Caco-2 (cell line): ENCODE data around the gene SLC39A1. TPM values are rescaled to one million over a fixed set of nuclear protein-coding genes. Genes with fewer than 3 reads are reported as not detected.

Experiments
- BruUV-seq: library from RNA; stranded (reverse); fragments of 400-500 nt; replicated peaks from 2 replicates; lab custom pipeline; 2021; lab: Mats Ljungman, UMichigan
- CTCF ChIA-PET: fragments of 300-600 bp; sonication (Branson Sonifier 250); formaldehyde crosslinking; loops from one replicate; lab custom pipeline; 2022; ENCODE audit warnings: antibody characterized with exemption; lab: Charles Lee
- POLR2A ChIA-PET: fragments of 300-600 bp; sonication (Branson Sonifier 250); formaldehyde crosslinking; loops from one replicate; lab custom pipeline; 2022; ENCODE audit warnings: antibody characterized with exemption; lab: Charles Lee
- DNase-seq, 2 experiments: peaks; one replicate each; pipeline versions ENCODE4 v3.0.0 to v3.0.0-alpha.2; 2020 to 2022
- H3K27me3 ChIP-seq: replicated peaks from 2 replicates; pipeline ENCODE4 v1.6.0; 2011; ENCODE audit warnings: low read length; ENCODE audit not compliant: control insufficient read depth, insufficient read depth
- H3K36me3 ChIP-seq: 2 replicates; pipeline ENCODE4 v1.5.1; 2011; ENCODE audit warnings: low read length; ENCODE audit not compliant: control insufficient read depth, insufficient read depth
- H3K4me1 ChIP-seq: fragments of 250-450 bp; sonication (Bioruptor Pico); 2 replicates; pipeline ENCODE4 v1.5.1; 2020; ENCODE audit warnings: mild to moderate bottlenecking
- H3K4me3 ChIP-seq: 2 replicates; pipeline ENCODE4 v1.5.1; 2011; ENCODE audit warnings: low read depth, mild to moderate bottlenecking, control low read depth, low read length
- H3K9me3 ChIP-seq: fragments of 250-450 bp; sonication (Bioruptor Pico); 2 replicates; pipeline ENCODE4 v1.5.1; 2020; ENCODE audit warnings: mild to moderate bottlenecking, moderate library complexity
- H3K27ac Mint-ChIP-seq: one replicate; pipeline ENCODE4 v1.8.0; 2022; ENCODE audit warnings: mixed read lengths; ENCODE audit not compliant: unreplicated experiment
- H3K27me3 Mint-ChIP-seq: one replicate; pipeline ENCODE4 v1.8.0; 2022; ENCODE audit warnings: mixed read lengths; ENCODE audit not compliant: insufficient read depth, unreplicated experiment
- H3K36me3 Mint-ChIP-seq: one replicate; pipeline ENCODE4 v1.8.0; 2022; ENCODE audit warnings: mild to moderate bottlenecking, mixed read lengths; ENCODE audit not compliant: insufficient read depth, unreplicated experiment
- H3K4me1 Mint-ChIP-seq: one replicate; pipeline ENCODE4 v1.8.0; 2022; ENCODE audit warnings: low read depth, mixed read lengths; ENCODE audit not compliant: unreplicated experiment
- H3K4me3 Mint-ChIP-seq: one replicate; pipeline ENCODE4 v1.8.0; 2022; ENCODE audit warnings: mild to moderate bottlenecking, moderate library complexity, mixed read lengths; ENCODE audit not compliant: unreplicated experiment
- H3K9me3 Mint-ChIP-seq: one replicate; pipeline ENCODE4 v1.8.0; 2022; ENCODE audit warnings: mixed read lengths; ENCODE audit not compliant: unreplicated experiment
- CTCF ChIP-seq, 2 experiments: fragments of 200-600 bp in 1 of 2; IDR thresholded peaks; 1 replicate in 1 of 2; 2 replicates in 1 of 2; pipeline versions ENCODE4 v1.5.1 to v1.8.0; 2011 to 2022; ENCODE audit warnings: antibody characterized with exemption in 1 of 2, control low read depth in 1 of 2, inconsistent platforms in 1 of 2, low read depth in 1 of 2, low read length in 1 of 2, mild to moderate bottlenecking in 1 of 2, moderate library complexity in 1 of 2; ENCODE audit not compliant: insufficient read depth in 1 of 2, severe bottlenecking in 1 of 2, unreplicated experiment in 1 of 2
- intact Hi-C: fragments of 100-400 bp; cut with micrococcal nuclease; formaldehyde crosslinking; loops from one replicate; pipeline ENCODE4 v1.10.0; 2022; ENCODE audit not compliant: unreplicated experiment
- total RNA-seq: library from RNA; stranded (reverse); gene quantifications from 2 replicates; pipeline ENCODE4 v1.2.3, GENCODE V29; 2022

SLC39A1 gene
- total RNA-seq, 1 experiment from 2014 or later = 135 TPM

- Mint-ChIP-seq H3K27me3 (no peaks in the 10 kb centered on the region), H3K36me3 (peaks cover 45% of the 10 kb centered on the region), H3K4me1 (no peaks in the 10 kb centered on the region), H3K4me3 (no peak overlapping the region), H3K9me3 (no peaks in the 10 kb centered on the region), H3K27ac (no peak overlapping the region)
- POLR2A ChIA-PET = no interaction called here
- Histone ChIP-seq H3K9me3 (no peaks in the 10 kb centered on the region), H3K27me3 (no peaks in the 10 kb centered on the region), H3K4me3 (no peak overlapping the region), H3K36me3 (peaks cover 14% of the 10 kb centered on the region; the same call in 1 of the 2 replicates), H3K4me1 (no peaks in the 10 kb centered on the region)
- CTCF ChIA-PET = interaction anchor here (0.6 kb wide), 1 partner anchor 16 kb away, joined by 3 read pairs; the partner anchor contains the start of gene GATAD2B
- no TSS peak for BruUV-seq
- no peak for DNase-seq
- intact Hi-C loops = no loop called here
- TF ChIP-seq CTCF (IDR thresholded peaks at IDR 0.05; ENCODE audit: insufficient read depth in 1 of 2, low read depth in 1 of 2, low read length in 1 of 2, severe bottlenecking in 1 of 2, unreplicated experiment in 1 of 2) = no peak
These were observed 24.3 kb downstream of the SLC39A1 start for GRCh38 chr1:153938996-153939395.

GRCh38 chr1:153937331-153937730, 26.0 kb downstream of the SLC39A1 start:
- no TSS peak for BruUV-seq
- intact Hi-C loops = no loop called here
- Histone ChIP-seq H3K4me1 (no peaks in the 10 kb centered on the region), H3K36me3 (peaks cover 10% of the 10 kb centered on the region; the same call in 1 of the 2 replicates), H3K27me3 (no peaks in the 10 kb centered on the region), H3K4me3 (no peak overlapping the region), H3K9me3 (no peaks in the 10 kb centered on the region)
- H3K27ac Mint-ChIP-seq = no peak overlapping the region
- CTCF ChIA-PET = interaction anchor here (0.6 kb wide), 1 partner anchor 30 kb away, joined by 4 read pairs; no protein-coding TSS in a partner anchor
- H3K36me3 Mint-ChIP-seq = peaks cover 39% of the 10 kb centered on the region
- H3K4me1 Mint-ChIP-seq = no peaks in the 10 kb centered on the region
- H3K9me3 Mint-ChIP-seq = no peaks in the 10 kb centered on the region
- no peak for DNase-seq
- H3K4me3 Mint-ChIP-seq = no peak overlapping the region
- no peak for TF ChIP-seq CTCF (IDR thresholded peaks at IDR 0.05; ENCODE audit: insufficient read depth in 1 of 2, low read depth in 1 of 2, low read length in 1 of 2, severe bottlenecking in 1 of 2, unreplicated experiment in 1 of 2)
- no peaks in the 10 kb centered on the region for H3K27me3 Mint-ChIP-seq
- POLR2A ChIA-PET = no interaction called here

GRCh38 chr1:153936011-153936802, 27.1 kb downstream of the SLC39A1 start:
- peaks cover 39% of the 10 kb centered on the region for H3K36me3 Mint-ChIP-seq
- TF ChIP-seq CTCF (IDR thresholded peaks at IDR 0.05; ENCODE audit: insufficient read depth in 1 of 2, low read depth in 1 of 2, low read length in 1 of 2, severe bottlenecking in 1 of 2, unreplicated experiment in 1 of 2) = no peak
- no peak overlapping the region for H3K4me3 Mint-ChIP-seq
- BruUV-seq = no TSS peak
- H3K4me1 ChIP-seq = no peaks in the 10 kb centered on the region
- no peak overlapping the region for H3K27ac Mint-ChIP-seq
- no peak for DNase-seq
- H3K9me3 Mint-ChIP-seq = no peaks in the 10 kb centered on the region
- H3K36me3 ChIP-seq = peaks cover 10% of the 10 kb centered on the region; the same call in 1 of the 2 replicates
- H3K9me3 ChIP-seq = no peaks in the 10 kb centered on the region
- no peak overlapping the region for H3K4me3 ChIP-seq
- no peaks in the 10 kb centered on the region for H3K4me1 Mint-ChIP-seq
- POLR2A ChIA-PET = no interaction called here
- intact Hi-C loops = no loop called here
- no peaks in the 10 kb centered on the region for H3K27me3 ChIP-seq
- H3K27me3 Mint-ChIP-seq = no peaks in the 10 kb centered on the region
- CTCF ChIA-PET = no interaction called here
